Measurements from ENCODE around the gene RHCE.
A peak's percentile ranks its signal among the peaks of the same experiment; 100 is the strongest.
"Not testable (repeated sequence)": the region's sequence is repeated elsewhere in the genome, so short reads cannot be mapped to it uniquely, and the experiment has no call there.

Gene RHCE

DNA sequence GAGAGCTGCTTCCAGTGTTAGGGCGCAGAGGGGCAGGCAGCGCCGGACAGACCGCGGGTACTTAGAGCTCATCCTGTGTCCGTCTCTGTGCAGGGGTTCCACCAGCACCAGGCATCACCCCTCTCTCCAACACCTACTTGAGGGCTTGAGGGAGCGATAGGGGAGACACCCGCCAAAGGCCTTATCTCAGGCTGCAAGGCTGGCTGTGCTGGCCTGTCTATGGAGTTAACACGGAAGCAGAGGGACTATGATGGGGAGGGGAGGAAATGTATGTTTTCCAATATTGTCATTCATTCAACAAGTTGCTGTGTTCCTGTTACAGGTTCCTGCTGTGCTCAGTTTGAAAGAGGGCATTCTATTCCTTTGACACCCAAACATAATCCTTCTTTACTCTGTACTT lies at the start of gene RHCE:
RHCE (minus strand) TSS at position 111 of the 400 bp plus-strand sequence; CDS start at position 72, 39 bp downstream.
- not testable (repeated sequence) for DNase-seq

DNA sequence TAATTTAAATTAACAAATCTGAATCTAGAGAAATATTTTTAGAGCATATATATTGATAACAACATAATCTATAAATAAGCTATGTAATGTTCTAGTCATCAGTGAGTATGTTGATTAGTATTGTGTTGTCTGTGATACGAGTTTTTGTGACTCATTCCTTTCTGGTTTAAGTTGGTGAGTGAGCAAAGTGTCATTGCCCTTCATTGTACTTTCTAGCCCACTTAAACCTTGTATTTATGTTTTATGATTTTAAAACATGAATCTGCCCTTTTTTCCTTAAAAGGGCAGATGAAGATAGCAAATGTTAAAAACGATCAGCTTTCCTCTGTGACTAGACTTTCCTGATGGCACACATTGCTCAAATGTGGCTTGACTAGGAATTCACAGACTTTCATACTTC lies 48.6 kb upstream of the RHCE start:
- DNase-seq, result no peak

DNA sequence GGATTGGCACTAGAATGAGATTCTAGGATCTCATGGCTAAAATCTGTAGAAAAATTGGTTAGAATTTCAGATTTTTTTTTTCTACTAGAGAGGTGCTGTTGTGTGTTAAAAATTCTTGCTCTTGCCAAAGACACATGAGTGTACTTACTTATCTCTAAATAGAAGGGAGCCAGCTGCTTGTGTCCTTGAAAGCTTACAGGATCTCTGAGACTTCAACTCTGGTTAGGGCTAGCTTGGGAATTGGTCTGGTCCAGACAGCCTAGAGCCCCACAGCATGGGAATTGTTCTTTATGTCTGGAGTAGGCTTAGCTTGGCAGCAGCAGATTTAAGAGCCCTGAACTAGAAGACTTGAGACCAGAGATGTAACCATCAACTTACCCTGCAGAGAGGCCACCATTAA lies 47.4 kb upstream of the RHCE start:
- peak; percentile 69 for DNase-seq

DNA sequence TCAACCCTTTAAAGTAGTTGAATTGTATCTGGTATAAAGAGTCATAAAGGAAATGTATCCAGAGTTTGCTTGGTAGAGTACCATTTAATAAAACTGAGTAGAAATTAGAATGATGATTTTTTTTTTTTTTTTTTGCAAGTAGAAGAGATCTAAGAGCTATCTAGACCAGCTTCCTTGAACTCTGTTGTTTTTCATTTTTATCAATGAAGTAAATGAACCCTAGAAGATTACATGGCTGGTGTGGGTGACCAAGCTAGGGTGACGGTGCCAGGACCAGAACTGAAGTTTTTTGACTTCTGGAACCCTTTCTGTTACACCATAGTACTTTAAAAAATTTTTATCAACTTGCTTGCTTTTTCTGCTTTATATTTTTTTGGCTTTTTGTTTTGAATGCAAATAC lies 47.0 kb upstream of the RHCE start:
- peak; percentile 43 for DNase-seq

DNA sequence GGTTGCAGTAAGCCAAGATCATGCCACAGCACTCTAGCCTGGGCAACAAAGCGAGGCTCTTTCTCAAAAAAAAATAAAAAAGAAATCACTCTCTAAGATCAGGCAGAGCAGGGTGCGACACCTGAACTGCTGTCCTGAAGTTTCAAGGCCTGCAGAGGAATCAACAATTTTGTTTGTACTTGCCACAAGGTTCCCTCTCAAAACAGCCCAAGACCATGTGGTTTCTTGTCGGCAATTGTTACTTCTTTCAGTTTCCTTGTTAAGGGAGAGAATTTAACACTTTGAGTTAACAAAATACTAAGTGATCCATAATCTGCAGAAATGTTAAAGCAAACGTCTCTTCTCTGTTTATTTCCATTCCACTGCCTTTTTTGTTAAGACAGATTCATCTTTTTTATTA lies 46.6 kb upstream of the RHCE start:
- peak; percentile 45 for DNase-seq

DNA sequence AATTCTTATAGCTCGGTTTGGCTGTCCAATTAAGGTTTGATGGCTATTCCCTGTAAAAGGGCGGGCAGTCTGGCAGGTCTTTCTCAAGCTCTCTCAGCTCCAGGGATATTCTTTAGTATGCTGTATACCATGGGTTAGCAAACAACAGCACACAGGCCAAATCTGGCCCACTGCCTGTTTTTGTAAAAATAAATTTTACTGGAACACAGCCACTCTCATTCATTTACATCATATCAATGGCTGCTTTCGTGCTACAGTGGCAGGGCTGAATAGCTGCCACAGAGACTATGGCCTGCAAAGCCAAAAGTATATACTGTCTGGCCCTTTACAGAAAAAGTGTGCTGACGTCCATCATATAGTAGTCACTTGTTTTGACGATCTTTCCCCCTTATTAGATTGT lies 42.1 kb upstream of the RHCE start:
- DNase-seq, result no peak

DNA sequence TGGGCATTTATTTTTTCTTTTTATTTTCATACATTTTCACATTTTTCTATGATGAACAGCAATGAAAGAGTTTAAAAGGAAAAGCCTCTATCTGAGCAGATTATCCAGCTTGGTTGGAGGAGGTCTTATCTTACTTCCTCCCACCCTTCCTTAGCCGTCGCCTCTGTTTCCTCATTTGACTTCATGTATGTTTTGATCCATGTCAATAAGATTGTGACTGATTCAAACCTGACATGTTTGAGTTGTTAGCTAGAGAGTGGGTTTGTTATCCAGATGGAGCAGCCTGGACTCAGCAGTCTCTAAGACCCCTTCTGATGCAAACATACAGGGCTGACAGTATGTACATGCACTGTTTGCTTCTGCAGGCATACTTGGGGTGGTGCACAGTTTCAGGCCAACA lies 41.2 kb upstream of the RHCE start:
- peak; percentile 71 for DNase-seq

DNA sequence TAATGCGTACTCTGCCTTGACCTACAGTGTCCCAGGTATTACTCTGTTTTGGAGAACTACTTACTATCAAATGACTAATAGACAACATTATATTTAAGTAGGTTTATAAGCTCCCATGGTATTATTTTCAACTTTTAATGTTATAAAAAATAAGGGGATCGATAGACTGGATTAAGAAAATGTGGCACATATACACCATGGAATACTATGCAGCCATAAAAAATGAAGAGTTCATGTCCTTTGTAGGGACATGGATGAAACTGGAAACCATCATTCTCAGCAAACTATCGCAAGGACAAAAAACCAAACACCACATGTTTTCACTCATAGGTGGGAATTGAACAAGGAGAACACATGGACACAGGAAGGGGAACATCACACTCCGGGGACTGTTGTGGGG lies 40.2 kb upstream of the RHCE start:
- DNase-seq, result not testable (repeated sequence)

DNA sequence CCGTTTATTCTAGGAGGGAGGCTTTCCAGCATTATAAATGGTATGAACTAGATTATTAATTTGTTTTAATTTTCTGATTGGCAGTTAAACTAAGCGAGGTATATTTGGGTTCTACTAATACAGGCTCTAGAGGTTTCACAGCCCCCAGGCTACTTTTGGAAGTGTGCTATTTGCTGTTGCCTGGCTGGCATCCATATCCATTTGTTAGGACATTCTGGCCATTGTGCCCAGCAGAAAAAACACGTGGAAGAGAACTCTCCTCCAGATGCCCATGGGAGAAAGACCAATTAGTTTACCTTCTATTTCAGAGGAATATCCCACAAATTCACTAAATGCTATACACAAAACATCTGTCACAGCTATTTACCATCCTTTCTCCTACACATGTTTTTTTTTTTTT lies 39.4 kb upstream of the RHCE start:
- DNase-seq, result no peak

DNA sequence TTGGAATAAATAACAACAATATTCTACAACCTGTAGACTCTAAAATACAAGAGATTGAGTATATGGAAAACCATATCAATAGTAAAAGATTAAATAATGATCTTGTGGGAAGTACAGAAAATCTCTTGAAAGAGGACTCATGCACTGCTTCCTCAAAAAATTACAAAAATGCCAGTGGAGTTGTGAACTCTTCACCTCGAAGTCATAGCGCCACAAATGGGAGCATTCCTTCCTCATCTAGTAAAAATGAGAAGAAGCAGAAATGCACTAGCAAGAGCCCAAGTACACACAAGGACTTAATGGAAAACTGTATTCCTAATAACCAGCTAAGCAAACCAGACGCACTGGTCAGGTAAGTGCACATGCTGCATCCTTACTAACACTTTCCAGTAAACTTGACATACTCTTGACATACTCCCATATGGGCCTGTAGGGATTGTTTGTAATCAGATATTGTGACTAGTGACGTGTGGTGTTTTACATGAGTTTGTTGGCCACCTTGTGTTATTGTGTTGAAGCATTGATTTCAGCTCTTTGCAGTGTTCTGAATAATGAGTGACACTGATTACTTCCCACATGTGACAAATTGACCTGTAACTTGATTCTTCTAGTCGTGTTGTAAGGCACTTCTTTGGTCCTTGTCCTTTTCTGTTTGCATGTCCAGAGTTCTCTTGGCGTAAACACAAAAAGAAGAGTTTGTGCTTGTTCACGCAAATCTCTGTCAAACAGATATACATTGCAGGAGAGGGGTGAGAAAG lies 38.1 kb upstream of the RHCE start:
- DNase-seq, result no peak

DNA sequence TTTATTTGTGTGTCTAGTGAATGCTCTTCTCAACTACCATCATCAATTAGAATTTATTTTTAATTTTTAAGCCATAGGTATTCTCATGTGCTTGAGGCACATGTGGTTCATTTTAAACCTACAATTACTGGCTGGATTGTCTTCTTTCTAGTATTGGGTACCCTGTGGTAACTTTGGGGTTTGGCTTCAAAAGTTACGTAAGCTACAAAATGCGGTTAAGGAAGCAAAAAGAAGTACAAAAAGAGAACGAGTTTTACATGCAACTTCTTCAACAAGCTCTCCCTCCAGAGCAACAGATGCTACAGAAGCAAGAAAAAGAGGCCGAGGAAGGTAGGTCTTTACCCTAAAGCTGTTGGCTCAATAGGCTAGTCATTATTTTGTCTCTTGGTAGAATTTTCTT lies 35.9 kb upstream of the RHCE start:
- peak; percentile 69 for DNase-seq

DNA sequence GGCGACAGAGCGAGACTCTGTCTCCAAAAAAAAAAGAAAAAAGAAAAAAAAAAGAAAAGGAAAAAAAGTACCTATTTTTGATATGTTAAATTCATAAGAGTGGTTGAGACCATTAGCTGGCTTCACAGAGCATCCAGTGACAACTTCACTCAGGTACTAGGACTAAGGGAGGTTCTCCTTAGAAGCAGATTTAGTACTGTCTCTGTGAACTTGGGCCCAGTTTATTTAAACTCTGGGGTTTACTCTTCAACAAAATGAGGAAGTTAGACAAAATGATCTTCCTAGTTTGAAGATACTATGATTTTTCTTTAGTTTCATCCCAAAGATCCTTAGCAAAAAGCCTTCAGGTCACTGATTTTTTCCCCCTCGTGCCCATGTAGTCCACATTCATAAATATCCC lies 31.3 kb upstream of the RHCE start:
- peak; percentile 48 for DNase-seq

DNA sequence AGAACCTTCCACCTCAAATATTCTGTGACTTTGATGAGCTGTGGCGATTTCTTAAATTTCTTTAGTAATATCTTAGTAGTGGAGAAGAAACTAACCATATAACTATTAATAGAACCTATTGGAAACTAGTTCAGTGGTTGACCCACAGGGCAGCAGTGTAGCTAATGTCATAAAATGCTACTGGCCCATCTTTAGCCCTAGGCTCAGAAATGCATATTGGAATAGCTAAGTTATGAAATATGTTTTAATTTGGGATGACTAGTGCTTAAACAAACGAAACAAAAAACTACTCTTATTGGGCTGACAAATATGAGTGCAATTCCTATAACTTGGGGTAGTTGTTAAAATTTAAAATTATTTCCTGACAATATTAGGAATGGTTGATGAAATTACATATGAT lies 30.3 kb upstream of the RHCE start:
- DNase-seq, result no peak

DNA sequence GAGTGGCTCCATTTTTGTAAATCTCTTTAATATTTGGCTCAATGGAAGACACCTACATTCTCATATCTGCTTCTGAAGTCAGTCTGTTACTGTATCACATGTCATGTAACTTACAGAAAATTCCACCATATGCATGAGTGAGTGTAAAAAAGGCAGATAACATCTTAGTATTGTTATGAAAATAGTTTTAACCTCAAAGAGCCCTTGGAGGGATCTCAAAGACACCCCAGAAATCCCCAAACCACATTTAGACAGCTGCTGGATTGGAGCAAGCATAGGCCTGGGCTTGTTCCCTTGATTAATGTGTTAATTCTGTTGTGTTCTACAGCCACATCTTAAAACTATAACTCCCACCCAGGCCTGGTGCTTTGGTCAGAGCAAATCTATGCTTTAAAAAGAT lies 26.9 kb upstream of the RHCE start:
- no peak for DNase-seq

DNA sequence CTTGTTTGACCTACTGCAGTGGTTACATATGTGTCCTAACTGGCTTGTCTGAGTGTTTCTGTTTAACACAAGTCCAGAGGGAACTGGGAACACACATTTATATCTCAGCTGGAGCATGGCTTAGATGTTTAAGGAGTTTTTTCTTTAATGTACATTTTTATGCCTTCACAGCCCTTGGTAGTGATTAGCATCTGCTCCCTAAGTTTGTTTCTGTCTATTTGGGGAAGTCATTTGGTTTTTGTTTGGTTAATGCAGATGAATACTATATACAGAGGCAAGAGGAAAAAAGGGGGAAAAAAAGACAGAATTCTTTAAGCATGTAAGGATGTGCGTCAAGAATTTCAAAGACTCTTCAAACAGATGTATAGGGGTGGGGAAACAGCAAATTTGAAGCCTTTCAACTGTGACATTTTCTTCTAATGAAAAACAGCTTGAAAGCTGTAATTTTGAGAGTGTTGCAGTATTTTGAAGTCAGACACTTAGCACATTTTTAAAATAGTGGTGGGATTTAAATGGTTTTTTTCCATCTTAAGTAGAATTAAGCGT lies 25.4 kb upstream of the RHCE start:
- no peak for DNase-seq

DNA sequence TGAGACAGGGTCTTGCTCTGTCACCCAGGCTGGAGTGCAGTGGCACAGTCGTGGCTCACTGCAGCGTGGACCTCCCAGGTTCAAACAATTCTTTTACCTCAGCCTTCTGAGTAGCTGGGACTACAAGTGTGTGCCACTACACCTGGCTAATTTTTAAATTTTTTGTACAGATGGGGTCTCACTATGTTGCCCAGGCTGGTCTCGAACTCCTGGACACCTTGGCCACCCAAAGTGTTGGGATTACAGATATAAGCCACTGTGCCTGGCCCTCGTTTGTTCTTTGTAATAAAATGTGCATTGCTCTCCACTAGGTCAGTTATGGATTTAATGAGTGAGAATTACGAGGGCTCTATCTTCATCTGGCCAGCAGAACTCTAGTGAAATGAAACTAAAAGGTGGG lies 24.0 kb upstream of the RHCE start:
- DNase-seq, result not testable (repeated sequence)

DNA sequence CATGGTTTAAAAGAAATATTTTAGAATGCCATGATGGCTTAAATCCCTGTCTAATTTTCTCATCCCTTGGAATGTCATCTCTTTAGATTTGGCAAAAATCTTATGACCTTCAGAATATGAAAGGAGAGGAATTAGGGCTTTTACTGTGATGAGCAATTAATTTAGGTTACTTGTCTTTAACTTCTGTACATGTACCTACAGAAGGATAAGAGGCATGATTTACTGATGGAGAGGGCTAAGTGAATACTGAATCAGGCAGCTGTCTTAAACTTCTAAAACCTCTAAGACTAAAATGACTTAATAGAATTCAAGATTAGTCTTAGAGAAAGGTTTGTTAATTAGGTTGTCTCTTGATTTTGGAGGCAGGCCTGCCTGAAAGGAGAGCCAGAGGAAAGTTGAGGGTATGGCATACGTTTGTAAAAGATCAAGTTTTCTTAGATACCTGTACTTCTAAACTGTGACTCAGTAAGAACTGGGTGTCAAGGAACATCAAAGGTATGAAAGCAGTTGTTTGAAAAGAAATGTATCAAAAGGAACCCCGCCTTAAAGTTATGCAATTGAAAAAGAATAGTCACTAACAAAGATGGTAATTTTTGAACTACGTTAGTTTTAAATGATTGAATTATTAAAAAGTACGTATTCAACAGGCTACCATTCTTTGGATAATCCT lies 22.5 kb upstream of the RHCE start:
- DNase-seq, result no peak

DNA sequence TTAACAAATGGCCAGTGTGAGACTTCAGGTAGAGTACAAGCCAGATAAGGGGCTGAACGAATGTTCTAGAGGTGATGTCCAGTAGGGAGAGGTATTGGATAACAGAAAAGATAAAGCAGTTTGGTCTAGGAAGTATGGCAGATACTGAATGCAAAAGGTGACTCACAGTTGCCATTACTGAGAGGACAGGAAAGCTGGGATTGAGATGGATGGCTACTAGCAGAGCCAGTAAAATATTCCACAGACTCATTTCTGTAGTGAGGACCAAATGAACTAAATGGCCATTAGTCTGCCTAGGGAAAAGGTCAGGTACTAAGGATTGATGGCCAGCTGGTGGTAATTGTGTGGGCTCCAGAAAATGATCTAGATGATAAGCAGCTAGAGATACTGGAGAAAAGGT lies 21.6 kb upstream of the RHCE start:
- no peak for DNase-seq

DNA sequence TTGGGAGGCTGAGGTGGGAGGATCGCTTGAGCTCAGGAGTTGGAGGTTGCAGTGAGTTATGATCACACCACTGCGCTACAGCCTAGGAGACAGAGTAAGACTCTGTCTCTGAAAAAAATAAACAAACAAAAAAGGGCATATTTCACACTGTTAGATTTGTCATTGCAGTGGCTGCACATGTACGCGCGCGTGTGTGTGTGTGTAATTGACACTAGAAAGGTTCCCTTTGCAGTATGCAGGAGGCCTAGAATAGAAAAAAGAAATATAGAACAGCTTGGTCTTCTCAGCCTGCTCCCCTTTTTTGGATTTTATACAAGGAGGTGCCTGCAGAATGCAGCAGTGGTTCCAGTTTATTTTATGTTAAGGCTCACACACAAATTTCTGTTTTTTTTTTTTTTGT lies 18.7 kb upstream of the RHCE start:
- DNase-seq, result no peak

DNA sequence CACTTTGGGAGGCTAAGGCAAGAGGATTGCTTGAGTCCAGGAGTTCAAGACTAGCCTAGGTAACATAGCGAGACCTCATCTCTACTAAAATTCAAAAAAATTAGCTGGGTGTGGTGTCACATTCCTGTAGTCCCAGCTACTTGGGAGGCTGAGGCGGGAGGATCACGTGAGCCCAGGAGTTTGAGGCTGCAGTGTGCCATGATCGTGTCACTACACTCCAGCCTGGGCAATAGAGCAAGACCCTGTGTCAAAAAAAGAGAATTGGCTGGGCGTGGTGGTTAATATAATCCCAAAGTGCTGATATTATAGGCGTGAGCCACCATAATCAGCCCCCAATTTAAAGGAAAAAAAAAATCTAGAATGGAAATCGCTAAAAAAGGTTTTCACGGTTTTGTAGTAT lies 17.0 kb upstream of the RHCE start:
- no peak for DNase-seq

DNA sequence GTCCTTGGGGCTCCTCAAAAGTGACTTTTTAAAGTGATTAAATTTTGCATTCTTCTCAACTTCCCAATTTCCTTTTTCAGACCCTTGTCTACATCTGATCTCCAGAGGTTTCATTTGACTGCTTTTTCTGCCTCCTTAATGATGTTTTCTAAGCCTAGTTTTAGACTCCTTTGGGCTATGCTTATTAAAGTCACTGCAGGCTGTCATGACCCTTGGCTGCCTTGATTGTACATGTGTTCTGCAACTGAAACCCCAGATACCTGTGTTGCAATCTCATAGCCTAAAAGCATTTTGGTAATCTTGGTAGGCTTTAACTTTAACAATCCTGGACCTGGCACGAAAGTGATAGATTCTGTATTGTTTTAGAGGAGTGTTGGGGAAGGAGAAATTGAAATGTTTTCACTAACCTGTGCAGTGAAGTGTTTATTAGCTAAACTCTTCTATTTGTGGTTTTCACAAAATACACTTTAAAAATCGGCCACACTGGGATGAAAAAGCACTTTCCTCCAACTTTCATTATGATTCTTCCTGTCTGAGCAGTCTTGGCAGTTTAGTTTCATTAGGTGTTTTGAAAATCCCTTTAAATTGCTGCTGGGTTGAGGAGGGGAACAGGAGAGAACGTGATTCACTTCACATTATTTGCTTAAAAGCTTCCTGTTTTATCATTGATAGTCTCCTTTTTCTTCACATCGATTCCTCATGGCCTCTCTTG lies 14.9 kb upstream of the RHCE start:
- peak; percentile 37 for DNase-seq

DNA sequence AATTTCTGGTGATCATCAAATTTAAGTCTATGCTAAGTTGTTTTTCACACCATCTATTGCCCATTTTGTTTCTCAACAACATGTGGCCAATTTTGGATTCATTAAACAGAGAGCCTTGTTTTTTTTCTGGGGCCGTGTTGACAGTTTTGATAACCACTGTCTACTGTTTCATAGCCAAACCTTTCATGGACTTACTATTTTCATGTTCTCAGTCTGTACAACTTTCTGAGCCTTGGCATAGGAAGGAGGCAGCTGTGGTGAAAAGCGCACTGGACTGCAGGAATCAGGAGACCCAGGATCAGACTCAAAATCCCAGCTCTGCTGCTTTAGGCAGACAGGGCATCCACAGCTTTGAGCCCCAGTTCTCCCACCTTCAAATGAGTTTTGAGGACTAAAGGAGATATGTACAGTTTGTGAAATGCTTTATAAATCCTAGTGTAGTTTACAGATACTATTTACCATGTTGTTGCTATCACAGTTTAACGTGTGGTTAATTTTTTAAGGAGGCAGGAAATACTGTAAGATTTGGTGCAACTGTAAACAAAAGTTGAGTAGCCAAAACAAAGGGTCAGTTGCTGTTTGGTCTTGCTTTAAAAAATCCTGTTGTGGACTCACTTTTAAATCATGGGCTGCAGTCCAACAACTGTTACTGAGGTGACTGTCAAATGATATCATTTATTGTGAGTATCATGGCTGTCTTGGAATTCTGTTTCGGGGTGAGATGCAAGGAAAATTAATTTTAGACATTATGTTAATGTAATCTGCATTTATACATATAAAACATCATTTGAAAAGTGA lies 13.0 kb upstream of the RHCE start:
- DNase-seq, result no peak
